AG09319 (cell line): ENCODE results near the gene S100A10.

Experiments
- DNase-seq: peaks from one replicate; pipeline ENCODE4 v3.0.0-alpha.2; 2010; ENCODE audit warnings: low read depth; ENCODE audit errors: extremely low read depth
- CTCF ChIP-seq: IDR thresholded peaks from 2 replicates; pipeline ENCODE4 v1.5.1; 2011; ENCODE audit warnings: low read depth, mild to moderate bottlenecking, inconsistent platforms, low read length, moderate library complexity

S100A10 gene

GRCh38 chr1:152035539-152036266, 42.0 kb upstream of the S100A10 start:
- no peak for TF ChIP-seq CTCF
- DNase-seq = no peak

GRCh38 chr1:152034654-152035538, 41.2 kb upstream of the S100A10 start:
- peak; percentile 47 for DNase-seq
- peak; percentile 71 for TF ChIP-seq CTCF

- no peak for DNase-seq
- no peak for TF ChIP-seq CTCF
These were observed 40.6 kb upstream of the S100A10 start for GRCh38 chr1:152034324-152034653.

GRCh38 chr1:152029929-152030211, 36.2 kb upstream of the S100A10 start:
- TF ChIP-seq CTCF = no peak

GRCh38 chr1:152029144-152029928, 35.7 kb upstream of the S100A10 start:
- no peak for TF ChIP-seq CTCF
- DNase-seq = no peak

More at GRCh38 chr1:152029929-152030211, 36.2 kb upstream of the S100A10 start:
- DNase-seq = no peak

GRCh38 chr1:152026895-152027294, 33.2 kb upstream of the S100A10 start:
- no peak for TF ChIP-seq CTCF
- no peak for DNase-seq

GRCh38 chr1:152024223-152024622, 30.6 kb upstream of the S100A10 start:
- no peak for DNase-seq

More at GRCh38 chr1:152024223-152024622, 30.6 kb upstream of the S100A10 start:
- no peak for TF ChIP-seq CTCF
